Caco-2 (cell line): ENCODE results near the gene CDKN2A. TPM values are rescaled to one million over a fixed set of nuclear protein-coding genes. Genes with fewer than 3 reads are reported as not detected.

ENCODE experiments used
- BruUV-seq: library from RNA; stranded (reverse); fragments of 400-500 nt; replicated peaks from 2 replicates; lab custom pipeline; 2021; lab: Mats Ljungman, UMichigan
- CTCF ChIA-PET: fragments of 300-600 bp; sonication (Branson Sonifier 250); formaldehyde crosslinking; loops from one replicate; lab custom pipeline; 2022; ENCODE audit warnings: antibody characterized with exemption; lab: Charles Lee
- POLR2A ChIA-PET: fragments of 300-600 bp; sonication (Branson Sonifier 250); formaldehyde crosslinking; loops from one replicate; lab custom pipeline; 2022; ENCODE audit warnings: antibody characterized with exemption; lab: Charles Lee
- DNase-seq, 2 experiments: peaks; one replicate each; pipeline versions ENCODE4 v3.0.0 to v3.0.0-alpha.2; 2020 to 2022
- H3K27me3 ChIP-seq: replicated peaks from 2 replicates; pipeline ENCODE4 v1.6.0; 2011; ENCODE audit warnings: low read length; ENCODE audit not compliant: control insufficient read depth, insufficient read depth
- H3K36me3 ChIP-seq: 2 replicates; pipeline ENCODE4 v1.5.1; 2011; ENCODE audit warnings: low read length; ENCODE audit not compliant: control insufficient read depth, insufficient read depth
- H3K4me1 ChIP-seq: fragments of 250-450 bp; sonication (Bioruptor Pico); 2 replicates; pipeline ENCODE4 v1.5.1; 2020; ENCODE audit warnings: mild to moderate bottlenecking
- H3K4me3 ChIP-seq: 2 replicates; pipeline ENCODE4 v1.5.1; 2011; ENCODE audit warnings: low read depth, mild to moderate bottlenecking, control low read depth, low read length
- H3K9me3 ChIP-seq: fragments of 250-450 bp; sonication (Bioruptor Pico); 2 replicates; pipeline ENCODE4 v1.5.1; 2020; ENCODE audit warnings: mild to moderate bottlenecking, moderate library complexity
- H3K27ac Mint-ChIP-seq: one replicate; pipeline ENCODE4 v1.8.0; 2022; ENCODE audit warnings: mixed read lengths; ENCODE audit not compliant: unreplicated experiment
- H3K27me3 Mint-ChIP-seq: one replicate; pipeline ENCODE4 v1.8.0; 2022; ENCODE audit warnings: mixed read lengths; ENCODE audit not compliant: insufficient read depth, unreplicated experiment
- H3K36me3 Mint-ChIP-seq: one replicate; pipeline ENCODE4 v1.8.0; 2022; ENCODE audit warnings: mild to moderate bottlenecking, mixed read lengths; ENCODE audit not compliant: insufficient read depth, unreplicated experiment
- H3K4me1 Mint-ChIP-seq: one replicate; pipeline ENCODE4 v1.8.0; 2022; ENCODE audit warnings: low read depth, mixed read lengths; ENCODE audit not compliant: unreplicated experiment
- H3K4me3 Mint-ChIP-seq: one replicate; pipeline ENCODE4 v1.8.0; 2022; ENCODE audit warnings: mild to moderate bottlenecking, moderate library complexity, mixed read lengths; ENCODE audit not compliant: unreplicated experiment
- H3K9me3 Mint-ChIP-seq: one replicate; pipeline ENCODE4 v1.8.0; 2022; ENCODE audit warnings: mixed read lengths; ENCODE audit not compliant: unreplicated experiment
- intact Hi-C: fragments of 100-400 bp; cut with micrococcal nuclease; formaldehyde crosslinking; loops from one replicate; pipeline ENCODE4 v1.10.0; 2022; ENCODE audit not compliant: unreplicated experiment
- total RNA-seq: library from RNA; stranded (reverse); gene quantifications from 2 replicates; pipeline ENCODE4 v1.2.3, GENCODE V29; 2022
- TF ChIP-seq, protein P1 (sequence below), 2 experiments: fragments of 200-600 bp in 1 of 2; IDR thresholded peaks; 1 replicate in 1 of 2; 2 replicates in 1 of 2; pipeline versions ENCODE4 v1.5.1 to v1.8.0; 2011 to 2022; ENCODE audit warnings: antibody characterized with exemption in 1 of 2, control low read depth in 1 of 2, inconsistent platforms in 1 of 2, low read depth in 1 of 2, low read length in 1 of 2, mild to moderate bottlenecking in 1 of 2, moderate library complexity in 1 of 2; ENCODE audit not compliant: insufficient read depth in 1 of 2, severe bottlenecking in 1 of 2, unreplicated experiment in 1 of 2

Gene CDKN2A
- total RNA-seq, 1 experiment from 2014 or later: 48.0 TPM

- H3K36me3 Mint-ChIP-seq: peaks cover 10% of the 10 kb centered on the region
- no peaks in the 10 kb centered on the region for H3K4me1 Mint-ChIP-seq
- H3K36me3 ChIP-seq: no peaks in the 10 kb centered on the region
- no peaks in the 10 kb centered on the region for H3K27me3 Mint-ChIP-seq
- no TSS peak for BruUV-seq
- intact Hi-C loops: loop anchor here (1.0 to 2.0 kb wide), 5 partner anchors 15 to 230 kb away; partner anchors contain the start of genes CDKN2A and CDKN2B-AS1
- no peaks in the 10 kb centered on the region for H3K9me3 ChIP-seq
- ChIA-PET CTCF (interaction anchor here (0.6 to 2.4 kb wide), 15 partner anchors 8 to 235 kb away, joined by 3 to 26 read pairs (median 4); partner anchors contain the start of genes CDKN2A, CDKN2B-AS1 and MTAP), POLR2A (interaction anchor here (0.6 to 1.5 kb wide), 5 partner anchors 8 to 94 kb away, joined by 3 to 9 read pairs (median 3); partner anchors contain the start of genes CDKN2A and CDKN2B-AS1)
- peak within 1 kb of the TSS; percentile 51 for H3K27ac Mint-ChIP-seq
- TF ChIP-seq, protein P1, sequence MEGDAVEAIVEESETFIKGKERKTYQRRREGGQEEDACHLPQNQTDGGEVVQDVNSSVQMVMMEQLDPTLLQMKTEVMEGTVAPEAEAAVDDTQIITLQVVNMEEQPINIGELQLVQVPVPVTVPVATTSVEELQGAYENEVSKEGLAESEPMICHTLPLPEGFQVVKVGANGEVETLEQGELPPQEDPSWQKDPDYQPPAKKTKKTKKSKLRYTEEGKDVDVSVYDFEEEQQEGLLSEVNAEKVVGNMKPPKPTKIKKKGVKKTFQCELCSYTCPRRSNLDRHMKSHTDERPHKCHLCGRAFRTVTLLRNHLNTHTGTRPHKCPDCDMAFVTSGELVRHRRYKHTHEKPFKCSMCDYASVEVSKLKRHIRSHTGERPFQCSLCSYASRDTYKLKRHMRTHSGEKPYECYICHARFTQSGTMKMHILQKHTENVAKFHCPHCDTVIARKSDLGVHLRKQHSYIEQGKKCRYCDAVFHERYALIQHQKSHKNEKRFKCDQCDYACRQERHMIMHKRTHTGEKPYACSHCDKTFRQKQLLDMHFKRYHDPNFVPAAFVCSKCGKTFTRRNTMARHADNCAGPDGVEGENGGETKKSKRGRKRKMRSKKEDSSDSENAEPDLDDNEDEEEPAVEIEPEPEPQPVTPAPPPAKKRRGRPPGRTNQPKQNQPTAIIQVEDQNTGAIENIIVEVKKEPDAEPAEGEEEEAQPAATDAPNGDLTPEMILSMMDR (IDR thresholded peaks at IDR 0.05; ENCODE audit: insufficient read depth in 1 of 2, low read depth in 1 of 2, low read length in 1 of 2, severe bottlenecking in 1 of 2, unreplicated experiment in 1 of 2): peak; percentile 53 to 79
- peak within 1 kb of the TSS; percentile 91 for H3K4me3 ChIP-seq
- peak; percentile 94 to 96 for DNase-seq
- no peaks in the 10 kb centered on the region for H3K4me1 ChIP-seq
- peak within 1 kb of the TSS; percentile 100 for H3K4me3 Mint-ChIP-seq
- no peaks in the 10 kb centered on the region for H3K9me3 Mint-ChIP-seq
- no peaks in the 10 kb centered on the region for H3K27me3 ChIP-seq
These were observed 14.7 kb upstream of the CDKN2A start, which contains the start of gene CDKN2B for GRCh38 chr9:22008717-22009505. Gene CDKN2B (minus strand): TSS chr9:22009305. CDS start chr9:22008953, 352 bp downstream.

- no peaks in the 10 kb centered on the region for H3K27me3 Mint-ChIP-seq
- POLR2A ChIA-PET: interaction anchor here (0.7 to 1.5 kb wide), 3 partner anchors 14 to 95 kb away, joined by 3 to 9 read pairs (median 6); partner anchors contain the start of genes CDKN2A and CDKN2B-AS1
These were observed 14.2 kb upstream of the CDKN2A start for GRCh38 chr9:22008384-22008716.

More at GRCh38 chr9:22008384-22008716, 14.2 kb upstream of the CDKN2A start:
- peak overlapping the region; percentile 51 for H3K27ac Mint-ChIP-seq
- no peak for DNase-seq
- peaks cover 10% of the 10 kb centered on the region for H3K36me3 Mint-ChIP-seq
- H3K4me1 Mint-ChIP-seq: no peaks in the 10 kb centered on the region
- H3K9me3 Mint-ChIP-seq: no peaks in the 10 kb centered on the region
- BruUV-seq: no TSS peak
- Histone ChIP-seq H3K9me3 (no peaks in the 10 kb centered on the region), H3K27me3 (no peaks in the 10 kb centered on the region), H3K4me1 (no peaks in the 10 kb centered on the region), H3K36me3 (no peaks in the 10 kb centered on the region), H3K4me3 (peak overlapping the region; percentile 91)
- TF ChIP-seq, protein P1 (IDR thresholded peaks at IDR 0.05; ENCODE audit: insufficient read depth in 1 of 2, low read depth in 1 of 2, low read length in 1 of 2, severe bottlenecking in 1 of 2, unreplicated experiment in 1 of 2): no peak
- CTCF ChIA-PET: interaction anchor here (0.7 to 2.4 kb wide), 12 partner anchors 14 to 236 kb away, joined by 3 to 26 read pairs (median 6); partner anchors contain the start of genes CDKN2A, CDKN2B-AS1 and MTAP
- H3K4me3 Mint-ChIP-seq: peak overlapping the region; percentile 100
- intact Hi-C loops: loop anchor here (1.0 to 2.0 kb wide), 3 partner anchors 30 to 194 kb away; no protein-coding TSS in a partner anchor
